GM13977 (cell line): ENCODE measurements around the gene PCDHGB6.

ENCODE experiments used
- DNase-seq: peaks from one replicate; pipeline ENCODE4 v3.0.0; 2012; ENCODE audit warnings: low spot score
- in situ Hi-C: fragments of 300-500 bp; cut with MboI; formaldehyde crosslinking; loops from one replicate; pipeline ENCODE4 v1.12.0; 2022; ENCODE audit warnings: low sequenced_read_pairs, low pct_unique_long_range_greater_than_20kb, mixed read lengths, inconsistent platforms; ENCODE audit not compliant: unreplicated experiment
- TF ChIP-seq, protein P1 (sequence below): IDR thresholded peaks from 2 replicates; pipeline ENCODE4 v1.5.1; 2012; ENCODE audit warnings: mild to moderate bottlenecking, control low read depth; ENCODE audit not compliant: insufficient read depth; ENCODE audit errors: extremely low read depth, missing control alignments

The PCDHGB6 gene

DNA sequence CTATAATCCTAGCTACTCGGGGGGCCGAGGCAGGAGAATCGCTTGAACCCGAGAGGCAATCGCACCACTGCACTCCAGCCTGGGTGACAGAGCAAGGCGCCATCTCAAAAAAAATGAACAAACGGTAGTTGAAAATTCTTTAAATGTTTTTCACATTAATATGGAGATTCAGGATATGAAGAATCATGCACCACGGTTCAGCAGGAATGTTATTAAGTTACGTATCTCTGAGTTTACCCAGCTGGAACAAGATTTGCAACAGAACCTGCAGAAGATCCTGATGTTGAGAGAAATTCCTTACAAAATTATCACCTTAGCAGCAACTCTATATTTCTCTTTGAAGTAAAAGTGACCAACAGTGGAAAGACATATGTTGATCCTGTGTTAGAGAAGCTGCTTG lies 32.5 kb downstream of the PCDHGB6 start:
- TF ChIP-seq, protein P1, sequence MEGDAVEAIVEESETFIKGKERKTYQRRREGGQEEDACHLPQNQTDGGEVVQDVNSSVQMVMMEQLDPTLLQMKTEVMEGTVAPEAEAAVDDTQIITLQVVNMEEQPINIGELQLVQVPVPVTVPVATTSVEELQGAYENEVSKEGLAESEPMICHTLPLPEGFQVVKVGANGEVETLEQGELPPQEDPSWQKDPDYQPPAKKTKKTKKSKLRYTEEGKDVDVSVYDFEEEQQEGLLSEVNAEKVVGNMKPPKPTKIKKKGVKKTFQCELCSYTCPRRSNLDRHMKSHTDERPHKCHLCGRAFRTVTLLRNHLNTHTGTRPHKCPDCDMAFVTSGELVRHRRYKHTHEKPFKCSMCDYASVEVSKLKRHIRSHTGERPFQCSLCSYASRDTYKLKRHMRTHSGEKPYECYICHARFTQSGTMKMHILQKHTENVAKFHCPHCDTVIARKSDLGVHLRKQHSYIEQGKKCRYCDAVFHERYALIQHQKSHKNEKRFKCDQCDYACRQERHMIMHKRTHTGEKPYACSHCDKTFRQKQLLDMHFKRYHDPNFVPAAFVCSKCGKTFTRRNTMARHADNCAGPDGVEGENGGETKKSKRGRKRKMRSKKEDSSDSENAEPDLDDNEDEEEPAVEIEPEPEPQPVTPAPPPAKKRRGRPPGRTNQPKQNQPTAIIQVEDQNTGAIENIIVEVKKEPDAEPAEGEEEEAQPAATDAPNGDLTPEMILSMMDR, result no peak
- in situ Hi-C loops, result no loop called here
- DNase-seq, result no peak

DNA sequence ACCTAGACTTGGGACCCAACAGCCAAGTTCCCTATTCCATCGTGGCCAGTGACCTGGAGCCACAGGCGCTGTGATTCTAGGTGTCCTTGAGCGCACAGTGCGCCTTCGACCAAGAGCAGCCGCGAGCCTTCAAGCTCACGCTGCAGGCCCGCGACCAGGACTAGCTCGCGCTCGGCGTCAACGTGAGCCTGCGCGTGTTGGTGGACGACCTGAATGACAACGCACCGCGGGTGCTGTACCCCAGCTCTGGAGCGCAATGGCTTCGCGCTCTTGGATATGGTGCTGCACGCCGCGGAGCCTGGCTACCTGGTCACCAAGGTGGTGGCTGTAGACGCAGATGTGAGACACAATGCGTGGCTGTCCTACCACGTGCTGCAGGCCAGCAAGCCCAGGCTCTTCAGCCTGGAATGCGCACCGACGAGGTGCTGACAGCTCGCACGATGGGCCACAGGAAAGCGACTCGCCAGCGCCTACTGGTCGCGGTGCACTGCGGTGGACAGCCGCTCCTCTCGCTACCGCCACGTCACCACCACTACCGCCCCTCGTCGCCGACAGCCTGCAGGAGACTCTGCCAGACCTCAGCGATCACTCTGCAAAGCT lies 33.9 kb downstream of the PCDHGB6 start:
- DNase-seq, result no peak
- TF ChIP-seq, protein P1, result no peak
- in situ Hi-C loops, result no loop called here
